Hepatocyte (in vitro differentiated cells): ENCODE data around the gene CD200. TPM values are rescaled to one million over a fixed set of nuclear protein-coding genes. Genes with fewer than 3 reads are reported as not detected.

ENCODE experiments used
- DNase-seq: peaks from one replicate; pipeline ENCODE4 v3.0.0-alpha.2; 2016; ENCODE audit warnings: low spot score
- H2AFZ ChIP-seq: fragments of 200-600 bp; sonication (generic); 2 replicates; pipeline ENCODE4 v1.6.0; 2016; ENCODE audit warnings: antibody characterized with exemption, mild to moderate bottlenecking
- H3K27ac ChIP-seq: fragments of 200-600 bp; sonication (generic); 2 replicates; pipeline ENCODE4 v1.5.1; 2016; ENCODE audit warnings: mild to moderate bottlenecking
- H3K27me3 ChIP-seq: fragments of 200-600 bp; sonication (generic); 2 replicates; pipeline ENCODE4 v1.6.1; 2016
- H3K36me3 ChIP-seq: fragments of 200-600 bp; sonication (generic); replicated peaks from 2 replicates; pipeline ENCODE4 v1.5.1; 2016; ENCODE audit warnings: low read depth; ENCODE audit not compliant: insufficient read depth
- H3K4me1 ChIP-seq: fragments of 200-600 bp; sonication (generic); 2 replicates; pipeline ENCODE4 v1.5.1; 2016; ENCODE audit warnings: mild to moderate bottlenecking, moderate library complexity; ENCODE audit not compliant: insufficient read depth
- H3K4me2 ChIP-seq: fragments of 200-600 bp; sonication (generic); 2 replicates; pipeline ENCODE4 v1.6.0; 2016
- H3K4me3 ChIP-seq: fragments of 200-600 bp; sonication (generic); 2 replicates; pipeline ENCODE4 v1.5.1; 2016; ENCODE audit warnings: mild to moderate bottlenecking
- H3K79me2 ChIP-seq: fragments of 200-600 bp; sonication (generic); 2 replicates; pipeline ENCODE4 v1.6.0; 2017; ENCODE audit warnings: mild to moderate bottlenecking
- H3K9me2 ChIP-seq: fragments of 200-600 bp; sonication (generic); replicated peaks from 2 replicates; pipeline ENCODE4 v1.6.0; 2017; ENCODE audit warnings: mild to moderate bottlenecking; ENCODE audit not compliant: insufficient read depth
- H3K9me3 ChIP-seq: fragments of 200-600 bp; sonication (generic); 2 replicates; pipeline ENCODE4 v1.5.1; 2016; ENCODE audit warnings: low read depth, mild to moderate bottlenecking
- H4K20me1 ChIP-seq: fragments of 200-600 bp; sonication (generic); 2 replicates; pipeline ENCODE4 v1.6.0; 2016; ENCODE audit warnings: mild to moderate bottlenecking; ENCODE audit not compliant: insufficient read depth, poor library complexity, severe bottlenecking
- EZH2 ChIP-seq: fragments of 200-600 bp; sonication (generic); IDR thresholded peaks from 2 replicates; pipeline ENCODE4 v1.6.1; 2016; ENCODE audit warnings: antibody characterized with exemption, mild to moderate bottlenecking, borderline replicate concordance
- EZH2phosphoT487 ChIP-seq: fragments of 200-600 bp; sonication (generic); IDR thresholded peaks from one replicate; pipeline ENCODE4 v1.6.1; 2018; ENCODE audit warnings: antibody characterized with exemption, mild to moderate bottlenecking, low read depth, moderate library complexity; ENCODE audit not compliant: unreplicated experiment, severe bottlenecking
- WGBS: methylation state at CpG from one replicate; pipeline ENCODE4 v1.1.6; 2016; ENCODE audit warnings: low lambda C conversion rate; ENCODE audit errors: missing lambda C conversion rate; 5-methylcytosine and 5-hydroxymethylcytosine counted together
- polyA plus RNA-seq: library from polyadenylated mRNA; unstranded; fragments of >200 nt; fragmentation: Nextera tagmentation; extraction: Ambion mirVana; gene quantifications from 2 replicates; pipeline ENCODE4 v1.2.1, GENCODE V29; 2016
- total RNA-seq: library from RNA; depleted of rRNA; stranded (reverse); fragments of >200 nt; gene quantifications from 2 replicates; pipeline ENCODE4 v1.2.3, GENCODE V29; 2014
- TF ChIP-seq, protein P1 (sequence below): fragments of 200-600 bp; sonication (generic); IDR thresholded peaks from 2 replicates; pipeline ENCODE4 v1.5.1; 2016; ENCODE audit warnings: antibody characterized with exemption, mild to moderate bottlenecking; ENCODE audit not compliant: poor library complexity

Gene CD200
- total and polyA plus RNA-seq, 2 experiments from 2014 or later = 12.6 to 16.8 TPM

DNA sequence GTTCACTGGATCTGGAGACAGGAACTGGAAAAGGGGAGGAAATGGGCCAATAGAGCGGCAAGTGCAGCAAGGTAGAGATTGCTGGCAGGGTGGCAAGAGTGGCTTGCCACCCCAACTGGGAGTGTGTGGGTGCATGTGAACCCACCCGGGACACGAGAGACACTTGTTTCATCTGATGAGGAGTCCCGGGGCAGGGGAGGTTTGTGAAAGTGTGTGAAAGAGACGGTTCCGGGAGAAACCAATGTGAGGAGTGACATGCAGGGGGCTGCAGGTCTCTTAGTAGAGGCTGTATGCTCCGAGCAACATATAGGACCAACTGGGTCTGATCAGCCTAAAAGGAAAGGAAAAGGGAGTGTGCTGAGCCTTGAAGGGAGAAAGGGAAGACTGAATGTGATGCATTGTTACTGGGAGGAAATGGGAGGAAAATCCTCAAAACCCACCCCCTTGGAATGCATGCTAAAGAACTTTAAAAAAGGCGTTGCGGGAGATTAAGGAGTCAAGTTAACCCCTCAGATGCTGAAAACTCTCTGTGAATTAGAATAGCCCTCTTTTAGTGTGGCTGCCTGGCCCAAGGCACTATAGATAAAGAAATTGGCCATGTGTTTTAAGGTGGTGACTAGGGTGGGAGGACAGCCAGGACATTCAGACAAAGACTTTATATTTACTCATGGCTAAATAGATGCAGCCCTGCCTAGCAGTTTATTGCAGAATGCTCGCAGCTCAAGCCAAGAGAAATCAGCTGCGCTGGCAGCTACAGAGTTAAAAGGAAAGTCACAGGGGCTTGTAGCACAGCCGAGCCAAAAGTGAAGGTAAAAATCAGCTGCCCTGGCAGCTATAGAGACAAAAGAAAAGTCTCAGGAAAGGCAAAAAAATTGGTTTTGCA lies 29.8 kb upstream of the CD200 start:
- no peaks in the 10 kb centered on the region for H4K20me1 ChIP-seq
- no peaks in the 10 kb centered on the region for H3K79me2 ChIP-seq
- peak overlapping the region; percentile 69 for H3K4me2 ChIP-seq
- H3K9me2 ChIP-seq = no peaks in the 10 kb centered on the region
- H3K4me3 ChIP-seq = peak overlapping the region; percentile 7
- H3K27me3 ChIP-seq = no peaks in the 10 kb centered on the region
- 17% methylated on average over 11 of the region's 12 CpGs for WGBS
- peak overlapping the region; percentile 60 for H2AFZ ChIP-seq
- H3K27ac ChIP-seq = peak overlapping the region; percentile 90
- DNase-seq = peak; percentile 16
- H3K4me1 ChIP-seq = peaks cover 35% of the 10 kb centered on the region
- TF ChIP-seq EZH2 (no peak), EZH2phosphoT487 (no peak)
- TF ChIP-seq, protein P1, sequence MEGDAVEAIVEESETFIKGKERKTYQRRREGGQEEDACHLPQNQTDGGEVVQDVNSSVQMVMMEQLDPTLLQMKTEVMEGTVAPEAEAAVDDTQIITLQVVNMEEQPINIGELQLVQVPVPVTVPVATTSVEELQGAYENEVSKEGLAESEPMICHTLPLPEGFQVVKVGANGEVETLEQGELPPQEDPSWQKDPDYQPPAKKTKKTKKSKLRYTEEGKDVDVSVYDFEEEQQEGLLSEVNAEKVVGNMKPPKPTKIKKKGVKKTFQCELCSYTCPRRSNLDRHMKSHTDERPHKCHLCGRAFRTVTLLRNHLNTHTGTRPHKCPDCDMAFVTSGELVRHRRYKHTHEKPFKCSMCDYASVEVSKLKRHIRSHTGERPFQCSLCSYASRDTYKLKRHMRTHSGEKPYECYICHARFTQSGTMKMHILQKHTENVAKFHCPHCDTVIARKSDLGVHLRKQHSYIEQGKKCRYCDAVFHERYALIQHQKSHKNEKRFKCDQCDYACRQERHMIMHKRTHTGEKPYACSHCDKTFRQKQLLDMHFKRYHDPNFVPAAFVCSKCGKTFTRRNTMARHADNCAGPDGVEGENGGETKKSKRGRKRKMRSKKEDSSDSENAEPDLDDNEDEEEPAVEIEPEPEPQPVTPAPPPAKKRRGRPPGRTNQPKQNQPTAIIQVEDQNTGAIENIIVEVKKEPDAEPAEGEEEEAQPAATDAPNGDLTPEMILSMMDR = no peak
- no peaks in the 10 kb centered on the region for H3K9me3 ChIP-seq
- H3K36me3 ChIP-seq = no peaks in the 10 kb centered on the region

DNA sequence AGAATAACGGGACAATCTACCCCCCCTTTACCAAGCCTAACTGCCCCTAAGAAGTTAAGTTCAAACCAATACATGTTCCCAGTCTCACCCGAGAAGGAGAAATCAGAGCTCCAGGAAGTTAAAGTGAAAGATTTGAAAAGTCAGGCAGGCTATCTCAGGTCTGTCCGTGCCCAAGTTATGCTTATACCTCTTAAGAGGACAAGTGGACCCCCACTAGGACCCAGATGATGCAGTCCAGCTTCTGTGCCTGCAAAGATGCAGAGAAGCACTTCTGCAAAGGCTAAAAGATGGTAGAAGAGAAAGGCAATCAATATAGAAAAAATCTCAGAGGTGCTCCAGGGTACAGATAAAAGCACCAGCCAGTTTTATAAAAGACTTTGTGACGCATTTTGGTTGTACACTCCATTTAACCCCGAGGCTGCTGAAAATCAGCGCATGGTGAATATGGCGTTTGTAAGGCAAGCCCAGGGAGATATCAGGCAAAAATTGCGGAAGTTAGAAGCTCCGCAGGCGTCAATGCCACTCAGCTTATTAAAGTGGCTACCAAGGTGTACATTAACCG lies 29.1 kb upstream of the CD200 start:
- Histone ChIP-seq H3K79me2 (no peaks in the 10 kb centered on the region), H2AFZ (peak overlapping the region; percentile 60), H3K4me2 (peak overlapping the region; percentile 69), H3K36me3 (no peaks in the 10 kb centered on the region), H3K4me3 (peak overlapping the region; percentile 7), H3K4me1 (peaks cover 39% of the 10 kb centered on the region), H3K27ac (peak overlapping the region; percentile 90), H3K9me3 (no peaks in the 10 kb centered on the region), H4K20me1 (no peaks in the 10 kb centered on the region), H3K27me3 (no peaks in the 10 kb centered on the region), H3K9me2 (no peaks in the 10 kb centered on the region)
- TF ChIP-seq, protein P1 = no peak
- TF ChIP-seq EZH2 (no peak), EZH2phosphoT487 (no peak)
- WGBS = 15% methylated on average over 11 of the region's 11 CpGs
- DNase-seq = peak; percentile 33

DNA sequence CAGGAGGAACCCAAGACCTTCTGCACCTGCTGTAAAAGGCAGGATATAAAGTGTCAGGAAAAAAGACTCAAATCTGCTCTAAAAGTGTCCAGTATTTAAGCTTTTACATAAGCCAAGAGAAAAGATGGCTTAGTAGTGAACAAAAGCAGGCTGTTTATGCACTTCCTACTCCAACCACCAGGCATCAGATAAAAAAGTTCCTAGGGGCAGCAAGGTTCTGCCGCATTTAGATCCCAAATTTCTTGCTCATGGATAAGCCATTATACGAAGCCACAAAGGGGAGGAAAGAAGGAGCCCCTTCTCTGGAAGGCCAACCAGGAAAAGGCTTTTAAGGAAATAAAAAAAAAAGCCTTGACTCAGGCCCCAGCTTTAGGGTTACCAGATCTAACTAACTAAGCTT lies 28.3 kb upstream of the CD200 start:
- DNase-seq = no peak
- Histone ChIP-seq H3K79me2 (no peaks in the 10 kb centered on the region), H3K4me2 (peak overlapping the region; percentile 69), H3K36me3 (no peaks in the 10 kb centered on the region), H2AFZ (peak overlapping the region; percentile 60), H3K9me2 (no peaks in the 10 kb centered on the region), H3K9me3 (no peaks in the 10 kb centered on the region), H3K27me3 (no peaks in the 10 kb centered on the region), H3K4me1 (peaks cover 39% of the 10 kb centered on the region), H4K20me1 (no peaks in the 10 kb centered on the region), H3K4me3 (no peak overlapping the region), H3K27ac (peak overlapping the region; percentile 90)
- TF ChIP-seq EZH2phosphoT487 (no peak), EZH2 (no peak)
- TF ChIP-seq, protein P1 = peak; percentile 24
- 51% methylated on average over 2 of the region's 2 CpGs for WGBS
